Liver (tissue), 9 donors: ENCODE results near the gene RDX. TPM values are rescaled to one million over a fixed set of nuclear protein-coding genes. Genes with fewer than 3 reads are reported as not detected.

Experiments
- DNase-seq: peaks from one replicate; pipeline ENCODE4 v3.0.0-alpha.2; 2017; ENCODE audit warnings: low spot score
- H3K27ac ChIP-seq, 2 donors: one replicate each; pipeline ENCODE4 v1.7.0; 2013; ENCODE audit warnings: inconsistent platforms in 2 of 2, low read length in 2 of 2, control low read depth in 1 of 2, low read depth in 1 of 2, mild to moderate bottlenecking in 1 of 2
- H3K27me3 ChIP-seq, 4 donors: one replicate each; pipeline versions ENCODE4 v1.6.1 to v1.7.0; 2013; ENCODE audit warnings: low read length in 3 of 4, inconsistent platforms in 1 of 4, mild to moderate bottlenecking in 1 of 4, moderate library complexity in 1 of 4; ENCODE audit not compliant: control insufficient read depth in 4 of 4, insufficient read depth in 4 of 4
- H3K36me3 ChIP-seq, 4 donors: one replicate each; pipeline versions ENCODE4 v1.6.1 to v1.7.0; 2013; ENCODE audit warnings: low read length in 3 of 4, mild to moderate bottlenecking in 3 of 4, low read depth in 1 of 4, moderate library complexity in 1 of 4; ENCODE audit not compliant: control insufficient read depth in 4 of 4, insufficient read depth in 3 of 4
- H3K4me1 ChIP-seq, 4 donors: one replicate each; pipeline versions ENCODE4 v1.6.1 to v1.7.0; 2013; ENCODE audit warnings: low read length in 3 of 4, mild to moderate bottlenecking in 3 of 4, moderate library complexity in 1 of 4; ENCODE audit not compliant: control insufficient read depth in 4 of 4, insufficient read depth in 4 of 4
- H3K4me3 ChIP-seq, 3 donors: one replicate each; pipeline versions ENCODE4 v1.6.1 to v1.7.0; 2013; ENCODE audit warnings: low read length in 3 of 3, control low read depth in 1 of 3, low read depth in 1 of 3, mild to moderate bottlenecking in 1 of 3
- H3K9ac ChIP-seq, 2 donors: one replicate each; pipeline ENCODE4 v1.7.0; 2013; ENCODE audit warnings: low read length in 2 of 2, mild to moderate bottlenecking in 2 of 2, moderate library complexity in 2 of 2, control low read depth in 1 of 2, low read depth in 1 of 2
- H3K9me3 ChIP-seq, 4 donors: one replicate each; pipeline versions ENCODE4 v1.6.1 to v1.7.0; 2013; ENCODE audit warnings: low read length in 3 of 4; ENCODE audit not compliant: control insufficient read depth in 4 of 4
- ATF3 ChIP-seq: IDR thresholded peaks from 2 replicates; pipeline ENCODE4 v1.6.1; 2016; ENCODE audit warnings: antibody characterized with exemption
- CTCF ChIP-seq: fragments of 150-350 bp; IDR thresholded peaks from 2 replicates; pipeline ENCODE4 v1.5.1; 2017; ENCODE audit warnings: improper control_type of control experiment, low read depth, low read length; ENCODE audit not compliant: missing input control
- FOXA1 ChIP-seq: IDR thresholded peaks from 2 replicates; pipeline ENCODE4 v1.6.1; 2016; ENCODE audit warnings: antibody characterized with exemption
- JUND ChIP-seq, 2 donors: IDR thresholded peaks; 2 replicates each; pipeline ENCODE4 v1.6.1; 2016; ENCODE audit warnings: antibody characterized with exemption in 2 of 2
- MAX ChIP-seq: IDR thresholded peaks from 2 replicates; pipeline ENCODE4 v1.6.1; 2016; ENCODE audit warnings: antibody characterized with exemption
- RAD21 ChIP-seq, 2 donors: IDR thresholded peaks; 2 replicates each; pipeline ENCODE4 v1.6.1; 2016; ENCODE audit warnings: antibody characterized with exemption in 2 of 2, mild to moderate bottlenecking in 2 of 2
- REST ChIP-seq: IDR thresholded peaks from 2 replicates; pipeline ENCODE4 v1.6.1; 2016; ENCODE audit warnings: antibody characterized with exemption, mild to moderate bottlenecking
- RXRA ChIP-seq, 2 donors: IDR thresholded peaks; 2 replicates each; pipeline ENCODE4 v1.6.1; 2017 to 2018; ENCODE audit warnings: antibody characterized with exemption in 2 of 2, mild to moderate bottlenecking in 1 of 2
- TAF1 ChIP-seq: conservative IDR thresholded peaks from 2 replicates; pipeline ENCODE4 v1.6.1; 2016; ENCODE audit warnings: antibody characterized with exemption, mild to moderate bottlenecking
- YY1 ChIP-seq: IDR thresholded peaks from 2 replicates; pipeline ENCODE4 v1.6.1; 2016; ENCODE audit warnings: antibody characterized with exemption, mild to moderate bottlenecking
- ZBTB33 ChIP-seq: IDR thresholded peaks from 2 replicates; pipeline ENCODE4 v1.6.1; 2016; ENCODE audit warnings: antibody characterized with exemption
- WGBS: extraction: QIAGEN DNeasy Blood & Tissue Kit; methylation state at CpG from one replicate; pipeline ENCODE4 v1.1.7; 2013; 5-methylcytosine and 5-hydroxymethylcytosine counted together
- polyA plus RNA-seq, 2 donors: library from polyadenylated mRNA; stranded (reverse) in 1 of 2; unstranded in 1 of 2; fragments of 200-250 nt in 1 of 2; fragments of >200 nt in 1 of 2; fragmentation: Nextera tagmentation in 1 of 2; extraction: Ambion mirVana in 1 of 2; gene quantifications; one replicate each; pipeline versions ENCODE4 v1.2.1 to v1.2.3, GENCODE V29; 2013 to 2015
- total RNA-seq, 2 donors: library from RNA; depleted of rRNA; stranded (reverse); fragments of >200 nt; gene quantifications; one replicate each; pipeline ENCODE4 v1.2.3, GENCODE V29; 2014
- donor health status: healthy.
- donor health status: healthy.
- donor health status: healthy.
- donor health status: healthy.
- donor health status: healthy.

The RDX gene
- total and polyA plus RNA-seq, 4 donors: 19.9 to 116 (median 53.9) TPM

GRCh38 chr11:110340436-110340835, 44.0 kb upstream of the RDX start:
- Histone ChIP-seq H3K9me3 (no peaks in the 10 kb centered on the region), H3K4me1 (peaks cover 0 to 1% (median under 1%) of the 10 kb centered on the region in 4 donors), H3K4me3 (no peak overlapping the region), H3K36me3 (no peaks in the 10 kb centered on the region), H3K9ac (no peak overlapping the region), H3K27ac (no peak overlapping the region), H3K27me3 (no peaks in the 10 kb centered on the region)
- no peak for DNase-seq
- WGBS: 69% methylated on average over 2 of the region's 2 CpGs
- no peak for TF ChIP-seq YY1
- TF ChIP-seq JUND (IDR thresholded peaks at IDR 0.05): no peak
- TF ChIP-seq REST: no peak
- TF ChIP-seq ATF3: no peak
- no peak for TF ChIP-seq ZBTB33
- no peak for TF ChIP-seq TAF1
- no peak for TF ChIP-seq RAD21 (IDR thresholded peaks at IDR 0.05)
- TF ChIP-seq FOXA1: no peak
- TF ChIP-seq CTCF: no peak
- no peak for TF ChIP-seq MAX
- TF ChIP-seq RXRA (IDR thresholded peaks at IDR 0.05): no peak

- 94% methylated on average over 3 of the region's 3 CpGs for WGBS
- H3K27ac ChIP-seq: no peak overlapping the region
Observed at GRCh38 chr11:110339456-110340250, 43.2 kb upstream of the RDX start.

More at GRCh38 chr11:110339456-110340250, 43.2 kb upstream of the RDX start:
- Histone ChIP-seq H3K27me3 (no peaks in the 10 kb centered on the region), H3K9me3 (no peaks in the 10 kb centered on the region), H3K4me3 (no peak overlapping the region), H3K36me3 (no peaks in the 10 kb centered on the region), H3K9ac (no peak overlapping the region), H3K4me1 (no peaks in the 10 kb centered on the region)
- DNase-seq: no peak
- TF ChIP-seq RAD21 (IDR thresholded peaks at IDR 0.05): no peak
- no peak for TF ChIP-seq REST
